ENCODE data around the gene ZNF385B. TPM values are rescaled to one million over a fixed set of nuclear protein-coding genes. Genes with fewer than 3 reads are reported as not detected.

Gene ZNF385B
- total RNA-seq, 1 experiment from 2014 or later: 0.33 TPM

GRCh38 chr2:179773986-179774385, 87.4 kb downstream of the ZNF385B start:
- no peaks in the 10 kb centered on the region for H3K9me3 Mint-ChIP-seq (ENCODE audit: unreplicated experiment)
- H3K4me1 Mint-ChIP-seq (ENCODE audit: insufficient read depth, unreplicated experiment): peaks cover 1% of the 10 kb centered on the region
- TF ChIP-seq, protein P1, sequence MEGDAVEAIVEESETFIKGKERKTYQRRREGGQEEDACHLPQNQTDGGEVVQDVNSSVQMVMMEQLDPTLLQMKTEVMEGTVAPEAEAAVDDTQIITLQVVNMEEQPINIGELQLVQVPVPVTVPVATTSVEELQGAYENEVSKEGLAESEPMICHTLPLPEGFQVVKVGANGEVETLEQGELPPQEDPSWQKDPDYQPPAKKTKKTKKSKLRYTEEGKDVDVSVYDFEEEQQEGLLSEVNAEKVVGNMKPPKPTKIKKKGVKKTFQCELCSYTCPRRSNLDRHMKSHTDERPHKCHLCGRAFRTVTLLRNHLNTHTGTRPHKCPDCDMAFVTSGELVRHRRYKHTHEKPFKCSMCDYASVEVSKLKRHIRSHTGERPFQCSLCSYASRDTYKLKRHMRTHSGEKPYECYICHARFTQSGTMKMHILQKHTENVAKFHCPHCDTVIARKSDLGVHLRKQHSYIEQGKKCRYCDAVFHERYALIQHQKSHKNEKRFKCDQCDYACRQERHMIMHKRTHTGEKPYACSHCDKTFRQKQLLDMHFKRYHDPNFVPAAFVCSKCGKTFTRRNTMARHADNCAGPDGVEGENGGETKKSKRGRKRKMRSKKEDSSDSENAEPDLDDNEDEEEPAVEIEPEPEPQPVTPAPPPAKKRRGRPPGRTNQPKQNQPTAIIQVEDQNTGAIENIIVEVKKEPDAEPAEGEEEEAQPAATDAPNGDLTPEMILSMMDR (IDR thresholded peaks at IDR 0.05; ENCODE audit: unreplicated experiment): no peak
- BruUV-seq (replicated peaks): no TSS peak
- DNase-seq (ENCODE audit: unreplicated experiment): no peak
- no peaks in the 10 kb centered on the region for H3K27me3 Mint-ChIP-seq (ENCODE audit: insufficient read depth, unreplicated experiment)
- intact Hi-C loops (cut with micrococcal nuclease): no loop called here
- CTCF ChIA-PET: no interaction called here
- POLR2A ChIA-PET: no interaction called here
- peak overlapping the region; percentile 10 for H3K27ac Mint-ChIP-seq (ENCODE audit: low read depth, unreplicated experiment)
- H3K36me3 Mint-ChIP-seq (ENCODE audit: insufficient read depth, unreplicated experiment): no peaks in the 10 kb centered on the region
- no peak overlapping the region for H3K4me3 Mint-ChIP-seq (ENCODE audit: unreplicated experiment)

GRCh38 chr2:179772346-179772745, 89.1 kb downstream of the ZNF385B start:
- intact Hi-C loops (cut with micrococcal nuclease): no loop called here
- DNase-seq (ENCODE audit: unreplicated experiment): no peak
- ChIA-PET POLR2A (no interaction called here), CTCF (interaction anchor here (0.9 kb wide), 1 partner anchor 883 kb away, joined by 4 read pairs; no protein-coding TSS in a partner anchor)
- H3K4me3 Mint-ChIP-seq (ENCODE audit: unreplicated experiment): no peak overlapping the region
- H3K36me3 Mint-ChIP-seq (ENCODE audit: insufficient read depth, unreplicated experiment): no peaks in the 10 kb centered on the region
- no peaks in the 10 kb centered on the region for H3K27me3 Mint-ChIP-seq (ENCODE audit: insufficient read depth, unreplicated experiment)
- no peak overlapping the region for H3K27ac Mint-ChIP-seq (ENCODE audit: low read depth, unreplicated experiment)
- H3K4me1 Mint-ChIP-seq (ENCODE audit: insufficient read depth, unreplicated experiment): peaks cover 8% of the 10 kb centered on the region
- no TSS peak for BruUV-seq (replicated peaks)
- TF ChIP-seq, protein P1 (IDR thresholded peaks at IDR 0.05; ENCODE audit: unreplicated experiment): no peak
- H3K9me3 Mint-ChIP-seq (ENCODE audit: unreplicated experiment): no peaks in the 10 kb centered on the region

- intact Hi-C loops (cut with micrococcal nuclease): no loop called here
- CTCF ChIA-PET: no interaction called here
- H3K27me3 Mint-ChIP-seq (ENCODE audit: insufficient read depth, unreplicated experiment): no peaks in the 10 kb centered on the region
- no peak overlapping the region for H3K27ac Mint-ChIP-seq (ENCODE audit: low read depth, unreplicated experiment)
- no peak overlapping the region for H3K4me3 Mint-ChIP-seq (ENCODE audit: unreplicated experiment)
- H3K36me3 Mint-ChIP-seq (ENCODE audit: insufficient read depth, unreplicated experiment): no peaks in the 10 kb centered on the region
- no peak for DNase-seq (ENCODE audit: unreplicated experiment)
- no peaks in the 10 kb centered on the region for H3K9me3 Mint-ChIP-seq (ENCODE audit: unreplicated experiment)
- TF ChIP-seq, protein P1 (IDR thresholded peaks at IDR 0.05; ENCODE audit: unreplicated experiment): no peak
- no TSS peak for BruUV-seq (replicated peaks)
- POLR2A ChIA-PET: interaction anchor here (0.6 to 1.0 kb wide), 2 partner anchors 8 to 44 kb away, joined by 3 read pairs; no protein-coding TSS in a partner anchor
- H3K4me1 Mint-ChIP-seq (ENCODE audit: insufficient read depth, unreplicated experiment): peaks cover 8% of the 10 kb centered on the region
These were observed 89.6 kb downstream of the ZNF385B start for GRCh38 chr2:179771791-179772190.

DNA sequence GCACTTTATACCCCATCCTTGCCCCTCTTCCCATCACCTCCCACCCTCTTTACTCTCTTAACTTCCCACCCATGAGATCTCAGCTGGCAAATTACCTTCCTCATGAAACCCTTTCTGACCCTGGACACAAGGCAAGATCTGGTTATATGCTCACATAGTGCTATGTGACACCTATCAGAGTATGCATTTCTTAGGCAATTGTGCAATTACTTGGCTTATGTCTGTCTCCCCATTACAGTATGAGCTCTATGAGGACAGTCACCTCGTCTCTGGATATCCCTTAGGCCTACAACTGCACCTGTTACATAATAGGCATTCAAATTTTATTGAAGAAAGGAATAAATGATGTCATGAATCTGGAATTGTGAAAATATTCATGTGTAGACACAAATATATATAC, 91.4 kb downstream of the ZNF385B start:
- peaks cover under 1% of the 10 kb centered on the region for H3K9me3 Mint-ChIP-seq (ENCODE audit: unreplicated experiment)
- BruUV-seq (replicated peaks): no TSS peak
- CTCF ChIA-PET: interaction anchor here (0.7 kb wide), 1 partner anchor 328 kb away, joined by 3 read pairs; no protein-coding TSS in a partner anchor

More for the DNA sequence above, 91.4 kb downstream of the ZNF385B start:
- H3K27me3 Mint-ChIP-seq (ENCODE audit: insufficient read depth, unreplicated experiment): no peaks in the 10 kb centered on the region
- no peak overlapping the region for H3K4me3 Mint-ChIP-seq (ENCODE audit: unreplicated experiment)
- intact Hi-C loops (cut with micrococcal nuclease): no loop called here
- peaks cover 8% of the 10 kb centered on the region for H3K4me1 Mint-ChIP-seq (ENCODE audit: insufficient read depth, unreplicated experiment)
- no peak overlapping the region for H3K27ac Mint-ChIP-seq (ENCODE audit: low read depth, unreplicated experiment)
- TF ChIP-seq, protein P1 (IDR thresholded peaks at IDR 0.05; ENCODE audit: unreplicated experiment): no peak
- DNase-seq (ENCODE audit: unreplicated experiment): peak; percentile 4
- no peaks in the 10 kb centered on the region for H3K36me3 Mint-ChIP-seq (ENCODE audit: insufficient read depth, unreplicated experiment)
- POLR2A ChIA-PET: no interaction called here

All from MCF 10A (cell line).